SK-N-SH (cell line): ENCODE results near the gene ALDH1L1. TPM values are rescaled to one million over a fixed set of nuclear protein-coding genes. Genes with fewer than 3 reads are reported as not detected.

ENCODE experiments used
- CTCF ChIA-PET: fragments of 300-600, 350-600 bp; formaldehyde crosslinking; extraction: SDS; loops from one replicate; lab custom pipeline; 2021; lab: Yijun Ruan, JAX
- POLR2A ChIA-PET: fragments of 350-600 bp; sonication (Branson Sonifier 250); formaldehyde crosslinking; extraction: SDS; loops from one replicate; lab custom pipeline; 2020; ENCODE audit warnings: antibody characterized with exemption, inconsistent platforms; lab: Yijun Ruan, JAX
- DNase-seq: peaks from one replicate; pipeline ENCODE4 v3.0.0; 2012
- H2AFZ ChIP-seq: fragments of 200-600 bp; sonication (generic); 2 replicates; pipeline ENCODE4 v1.8.1; 2016; ENCODE audit warnings: antibody characterized with exemption, mild to moderate bottlenecking, low read depth
- H3F3A ChIP-seq: fragments of 200-600 bp; sonication (generic); replicated peaks from 2 replicates; pipeline ENCODE3; 2016; ENCODE audit warnings: antibody characterized with exemption, mild to moderate bottlenecking; ENCODE audit not compliant: insufficient read depth
- H3K27ac ChIP-seq, 2 experiments: fragments of 200-500 bp in 1 of 2; fragments of 200-600 bp in 1 of 2; sonication (Bioruptor generic) in 1 of 2; sonication (generic), shearing (Covaris generic) in 1 of 2; 2 replicates each; pipeline versions ENCODE4 v1.5.1 to v1.6.1; 2014 to 2016; ENCODE audit warnings: low read depth in 2 of 2, inconsistent platforms in 1 of 2, low read length in 1 of 2, mild to moderate bottlenecking in 1 of 2, mixed read lengths in 1 of 2
- H3K27me3 ChIP-seq: fragments of 200-600 bp; sonication (generic), shearing (Covaris generic); 2 replicates; pipeline ENCODE4 v1.6.1; 2016; ENCODE audit warnings: mixed run types; ENCODE audit not compliant: insufficient read depth
- H3K36me3 ChIP-seq, 2 experiments: fragments of 200-500 bp in 1 of 2; fragments of 200-600 bp in 1 of 2; sonication (Bioruptor generic) in 1 of 2; sonication (generic) in 1 of 2; replicated peaks in 1 of 2; 2 replicates each; pipeline versions ENCODE3 to v1.5.1; 2014 to 2016; ENCODE audit warnings: low read length in 1 of 2, mild to moderate bottlenecking in 1 of 2; ENCODE audit not compliant: insufficient read depth in 2 of 2, control insufficient read depth in 1 of 2
- H3K4me1 ChIP-seq, 2 experiments: fragments of 200-500 bp in 1 of 2; fragments of 200-600 bp in 1 of 2; sonication (Bioruptor generic) in 1 of 2; sonication (generic), shearing (Covaris generic) in 1 of 2; 2 replicates each; pipeline versions ENCODE4 v1.5.1 to v1.6.1; 2014 to 2016; ENCODE audit warnings: low read depth in 1 of 2, low read length in 1 of 2, mixed run types in 1 of 2; ENCODE audit not compliant: insufficient read depth in 2 of 2, control insufficient read depth in 1 of 2
- H3K4me2 ChIP-seq: fragments of 200-600 bp; sonication (generic), shearing (Covaris generic); 2 replicates; pipeline ENCODE4 v1.6.1; 2017; ENCODE audit warnings: mixed run types
- H3K4me3 ChIP-seq, 2 experiments: fragments of 200-500 bp in 1 of 2; fragments of 200-600 bp in 1 of 2; sonication (Bioruptor generic) in 1 of 2; sonication (generic), shearing (Covaris generic) in 1 of 2; 2 replicates each; pipeline versions ENCODE4 v1.5.1 to v1.8.1; 2014 to 2016; ENCODE audit warnings: low read depth in 2 of 2, inconsistent platforms in 1 of 2, low read length in 1 of 2, mild to moderate bottlenecking in 1 of 2, mixed read lengths in 1 of 2, moderate library complexity in 1 of 2
- H3K79me2 ChIP-seq: fragments of 200-600 bp; sonication (generic); 2 replicates; pipeline ENCODE4 v1.8.1; 2017; ENCODE audit warnings: mild to moderate bottlenecking; ENCODE audit not compliant: insufficient read depth
- H3K9ac ChIP-seq: fragments of 200-600 bp; sonication (generic); 2 replicates; pipeline ENCODE4 v1.6.1; 2017; ENCODE audit warnings: mixed run types
- H3K9me2 ChIP-seq: fragments of 200-600 bp; sonication (generic); 2 replicates; pipeline ENCODE4 v1.6.1; 2017; ENCODE audit warnings: mixed run types
- H3K9me3 ChIP-seq: fragments of 200-600 bp; sonication (generic); 2 replicates; pipeline ENCODE4 v1.6.1; 2017; ENCODE audit warnings: mixed run types, mild to moderate bottlenecking, moderate library complexity
- H4K20me1 ChIP-seq: fragments of 200-600 bp; sonication (generic); 2 replicates; pipeline ENCODE4 v1.6.1; 2017; ENCODE audit warnings: mild to moderate bottlenecking, mixed run types; ENCODE audit not compliant: insufficient read depth
- CHD2 ChIP-seq: fragments of 150-350 bp; IDR thresholded peaks from 2 replicates; pipeline ENCODE4 v1.6.1; 2018; ENCODE audit warnings: low read length; ENCODE audit not compliant: partially characterized antibody
- EP300 ChIP-seq, 2 experiments: IDR thresholded peaks; 2 replicates each; pipeline versions ENCODE4 v1.4.0 to v1.6.1; 2012; ENCODE audit warnings: borderline replicate concordance in 1 of 2, low read depth in 1 of 2, low read length in 1 of 2
- EZH2phosphoT487 ChIP-seq: fragments of 200-600 bp; sonication (generic); IDR thresholded peaks from 2 replicates; pipeline ENCODE4 v1.6.1; 2017; ENCODE audit warnings: low read depth, mixed run types, mild to moderate bottlenecking, antibody characterized with exemption, moderate library complexity, borderline replicate concordance
- FOXM1 ChIP-seq: IDR thresholded peaks from 2 replicates; pipeline ENCODE4 v1.4.0; 2012; ENCODE audit warnings: low read depth, mild to moderate bottlenecking
- GATA2 ChIP-seq: sonication (generic); formaldehyde crosslinking; IDR thresholded peaks from 2 replicates; pipeline ENCODE4 v1.5.0; 2020; ENCODE audit warnings: mild to moderate bottlenecking, missing genetic modification reagents
- MAX ChIP-seq: IDR thresholded peaks from 2 replicates; pipeline ENCODE4 v1.4.0; 2012; ENCODE audit warnings: low read depth
- MEF2A ChIP-seq: IDR thresholded peaks from 2 replicates; pipeline ENCODE4 v1.4.0; 2012; ENCODE audit warnings: low read depth, borderline replicate concordance
- MXI1 ChIP-seq: IDR thresholded peaks from 2 replicates; pipeline ENCODE4 v1.6.1; 2012; ENCODE audit warnings: mild to moderate bottlenecking, low read depth, low read length, improper control_type of control experiment
- POLR2AphosphoS5 ChIP-seq: IDR thresholded peaks from 2 replicates; pipeline ENCODE4 v1.6.1; 2012; ENCODE audit warnings: low read depth, low read length
- RAD21 ChIP-seq: IDR thresholded peaks from 2 replicates; pipeline ENCODE4 v1.6.1; 2012; ENCODE audit warnings: mild to moderate bottlenecking, low read length
- REST ChIP-seq: IDR thresholded peaks from 2 replicates; pipeline ENCODE4 v1.6.1; 2012; ENCODE audit warnings: mild to moderate bottlenecking, low read depth, low read length, moderate library complexity
- RXRA ChIP-seq: IDR thresholded peaks from 2 replicates; pipeline ENCODE4 v1.4.0; 2012; ENCODE audit warnings: low read depth, mild to moderate bottlenecking, borderline replicate concordance
- SMC3 ChIP-seq: IDR thresholded peaks from 2 replicates; pipeline ENCODE4 v1.6.1; 2012; ENCODE audit warnings: low read depth, low read length, improper control_type of control experiment
- TAF1 ChIP-seq: IDR thresholded peaks from 2 replicates; pipeline ENCODE4 v1.6.1; 2012; ENCODE audit warnings: low read depth, mild to moderate bottlenecking, low read length, moderate library complexity, borderline replicate concordance
- YY1 ChIP-seq: IDR thresholded peaks from 2 replicates; pipeline ENCODE4 v1.4.0; 2012; ENCODE audit warnings: low read depth, mild to moderate bottlenecking
- WGBS: methylation state at CpG from one replicate; pipeline ENCODE4 v1.1.6; 2017; ENCODE audit warnings: low lambda C conversion rate; 5-methylcytosine and 5-hydroxymethylcytosine counted together
- polyA plus RNA-seq, 3 experiments: library from polyadenylated mRNA; depleted of rRNA; stranded (reverse); fragments of >200 nt; gene quantifications; 2 replicates each; pipeline ENCODE4 v1.2.3, GENCODE V29; 2012
- TF ChIP-seq, protein P1 (sequence below): IDR thresholded peaks from 2 replicates; pipeline ENCODE4; 2012
- TF ChIP-seq, protein P2 (sequence below): IDR thresholded peaks from 2 replicates; pipeline ENCODE4 v1.4.0; 2012; ENCODE audit warnings: low read depth, borderline replicate concordance
- TF ChIP-seq, protein P3 (sequence below): fragments of 150-350 bp; IDR thresholded peaks from 2 replicates; pipeline ENCODE4 v1.6.1; 2017; ENCODE audit warnings: antibody characterized with exemption, low read length, low read depth, borderline replicate concordance

Gene ALDH1L1
- polyA plus RNA-seq, 1 of the 3 experiments (the other 2 are of a cell fraction), result not detected

- Histone ChIP-seq H3K27me3 (no peaks in the 10 kb centered on the region), H3F3A (no peaks in the 10 kb centered on the region), H3K4me3 (no peak overlapping the region), H3K9me2 (no peaks in the 10 kb centered on the region), H4K20me1 (no peaks in the 10 kb centered on the region), H3K4me2 (no peak overlapping the region), H3K9me3 (no peaks in the 10 kb centered on the region), H2AFZ (no peak overlapping the region), H3K9ac (no peak overlapping the region), H3K36me3 (no peaks in the 10 kb centered on the region), H3K79me2 (no peaks in the 10 kb centered on the region), H3K27ac (no peak overlapping the region), H3K4me1 (peaks cover 0 to 22% of the 10 kb centered on the region in 2 experiments; a peak in 1 of 4 replicates)
- peak; percentile 83 for DNase-seq
- TF ChIP-seq RAD21 (peak; percentile 23; the same call in 1 of the 2 replicates), MAX (no peak), RXRA (no peak), GATA2 (CRISPR knock-in tag) (no peak), SMC3 (no peak), EZH2phosphoT487 (no peak)
- CTCF ChIA-PET, result interaction anchor here (0.8 to 3.3 kb wide), 10 partner anchors 8 to 358 kb away, joined by 3 to 60 read pairs (median 4); partner anchors contain the start of gene ZXDC
- WGBS, result 42% methylated on average over 8 of the region's 10 CpGs
- POLR2A ChIA-PET, result no interaction called here
These were observed 56.1 kb downstream of the ALDH1L1 start for GRCh38 chr3:126124148-126124868.

GRCh38 chr3:126121632-126122031 is 58.8 kb downstream of the ALDH1L1 start:
- Histone ChIP-seq H4K20me1 (no peaks in the 10 kb centered on the region), H3K27ac (no peak overlapping the region), H3K4me1 (peaks cover 0 to 20% of the 10 kb centered on the region in 2 experiments; a peak in 1 of 4 replicates), H3K9ac (no peak overlapping the region), H2AFZ (no peak overlapping the region), H3K9me2 (no peaks in the 10 kb centered on the region), H3K4me2 (no peak overlapping the region), H3K4me3 (no peak overlapping the region), H3F3A (no peaks in the 10 kb centered on the region), H3K36me3 (no peaks in the 10 kb centered on the region), H3K27me3 (no peaks in the 10 kb centered on the region; the same call in 1 of the 2 replicates), H3K79me2 (no peaks in the 10 kb centered on the region), H3K9me3 (no peaks in the 10 kb centered on the region)
- ChIA-PET POLR2A (no interaction called here), CTCF (interaction anchor here (1.1 to 3.2 kb wide), 2 partner anchors 13 to 91 kb away, joined by 4 to 17 read pairs; no protein-coding TSS in a partner anchor)
- DNase-seq, result no peak
- WGBS, result 61% methylated on average over 4 of the region's 4 CpGs
- TF ChIP-seq FOXM1 (no peak), GATA2 (CRISPR knock-in tag) (no peak), RXRA (no peak), EZH2phosphoT487 (no peak), MEF2A (no peak), REST (no peak), YY1 (no peak), CHD2 (no peak), EP300 (IDR thresholded peaks at IDR 0.05; ENCODE audit: borderline replicate concordance in 1 of 2, low read depth in 1 of 2, low read length in 1 of 2) (no peak), TAF1 (no peak), POLR2AphosphoS5 (no peak), MXI1 (no peak)
- TF ChIP-seq, protein P1, sequence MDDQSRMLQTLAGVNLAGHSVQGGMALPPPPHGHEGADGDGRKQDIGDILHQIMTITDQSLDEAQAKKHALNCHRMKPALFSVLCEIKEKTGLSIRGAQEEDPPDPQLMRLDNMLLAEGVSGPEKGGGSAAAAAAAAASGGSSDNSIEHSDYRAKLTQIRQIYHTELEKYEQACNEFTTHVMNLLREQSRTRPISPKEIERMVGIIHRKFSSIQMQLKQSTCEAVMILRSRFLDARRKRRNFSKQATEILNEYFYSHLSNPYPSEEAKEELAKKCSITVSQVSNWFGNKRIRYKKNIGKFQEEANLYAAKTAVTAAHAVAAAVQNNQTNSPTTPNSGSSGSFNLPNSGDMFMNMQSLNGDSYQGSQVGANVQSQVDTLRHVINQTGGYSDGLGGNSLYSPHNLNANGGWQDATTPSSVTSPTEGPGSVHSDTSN, result no peak
- TF ChIP-seq, protein P2, sequence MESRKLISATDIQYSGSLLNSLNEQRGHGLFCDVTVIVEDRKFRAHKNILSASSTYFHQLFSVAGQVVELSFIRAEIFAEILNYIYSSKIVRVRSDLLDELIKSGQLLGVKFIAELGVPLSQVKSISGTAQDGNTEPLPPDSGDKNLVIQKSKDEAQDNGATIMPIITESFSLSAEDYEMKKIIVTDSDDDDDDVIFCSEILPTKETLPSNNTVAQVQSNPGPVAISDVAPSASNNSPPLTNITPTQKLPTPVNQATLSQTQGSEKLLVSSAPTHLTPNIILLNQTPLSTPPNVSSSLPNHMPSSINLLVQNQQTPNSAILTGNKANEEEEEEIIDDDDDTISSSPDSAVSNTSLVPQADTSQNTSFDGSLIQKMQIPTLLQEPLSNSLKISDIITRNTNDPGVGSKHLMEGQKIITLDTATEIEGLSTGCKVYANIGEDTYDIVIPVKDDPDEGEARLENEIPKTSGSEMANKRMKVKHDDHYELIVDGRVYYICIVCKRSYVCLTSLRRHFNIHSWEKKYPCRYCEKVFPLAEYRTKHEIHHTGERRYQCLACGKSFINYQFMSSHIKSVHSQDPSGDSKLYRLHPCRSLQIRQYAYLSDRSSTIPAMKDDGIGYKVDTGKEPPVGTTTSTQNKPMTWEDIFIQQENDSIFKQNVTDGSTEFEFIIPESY, result no peak
- TF ChIP-seq, protein P3, sequence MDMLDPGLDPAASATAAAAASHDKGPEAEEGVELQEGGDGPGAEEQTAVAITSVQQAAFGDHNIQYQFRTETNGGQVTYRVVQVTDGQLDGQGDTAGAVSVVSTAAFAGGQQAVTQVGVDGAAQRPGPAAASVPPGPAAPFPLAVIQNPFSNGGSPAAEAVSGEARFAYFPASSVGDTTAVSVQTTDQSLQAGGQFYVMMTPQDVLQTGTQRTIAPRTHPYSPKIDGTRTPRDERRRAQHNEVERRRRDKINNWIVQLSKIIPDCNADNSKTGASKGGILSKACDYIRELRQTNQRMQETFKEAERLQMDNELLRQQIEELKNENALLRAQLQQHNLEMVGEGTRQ, result no peak
